Measurements from ENCODE around the gene LYZL6.

LYZL6 gene, protein sequence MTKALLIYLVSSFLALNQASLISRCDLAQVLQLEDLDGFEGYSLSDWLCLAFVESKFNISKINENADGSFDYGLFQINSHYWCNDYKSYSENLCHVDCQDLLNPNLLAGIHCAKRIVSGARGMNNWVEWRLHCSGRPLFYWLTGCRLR

DNA sequence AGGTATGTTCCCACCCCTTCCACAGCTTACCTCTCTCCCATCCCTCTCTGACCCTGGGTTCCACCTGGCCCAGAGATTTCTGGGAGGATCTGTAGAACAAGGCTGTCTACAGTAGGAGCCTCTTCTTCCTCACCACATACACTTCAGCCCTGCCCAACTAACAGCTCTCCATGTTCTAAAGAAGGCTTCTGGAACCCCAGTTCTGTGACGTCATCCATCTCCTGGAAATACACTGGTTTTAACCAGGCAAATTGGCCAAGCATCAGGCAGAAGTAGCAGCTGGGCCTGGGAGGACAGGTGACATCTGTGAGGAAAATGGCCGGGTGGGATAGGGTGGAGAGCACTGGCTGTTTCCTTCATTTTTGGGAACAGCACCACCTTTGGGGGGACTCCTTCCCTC, at the start of gene LYZL6:
TSS of gene LYZL6 (minus strand) at position 177 of the 400 bp plus-strand sequence. CDS start 4,357 bp downstream, outside the sequence.
- no peak for DNase-seq

DNA sequence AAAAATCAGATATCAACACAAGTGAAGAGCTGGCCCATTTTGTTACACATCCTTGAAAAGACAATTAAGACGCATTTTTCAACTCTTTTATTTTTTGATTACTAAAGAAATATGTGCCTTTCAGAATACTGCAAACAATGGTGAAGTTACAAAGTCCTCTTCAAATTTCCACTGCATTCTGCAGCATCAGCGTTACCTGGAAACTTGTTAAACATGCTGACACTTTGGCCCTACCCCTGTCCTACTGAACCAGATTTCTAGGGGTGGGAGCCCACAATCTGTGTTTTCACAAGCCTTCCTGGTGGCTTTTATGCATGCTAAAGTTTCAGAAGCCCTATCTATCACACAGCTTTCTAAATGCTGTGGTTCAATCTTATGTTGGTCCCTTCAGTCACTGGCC, 47.6 kb upstream of the LYZL6 start:
- no peak for DNase-seq

DNA sequence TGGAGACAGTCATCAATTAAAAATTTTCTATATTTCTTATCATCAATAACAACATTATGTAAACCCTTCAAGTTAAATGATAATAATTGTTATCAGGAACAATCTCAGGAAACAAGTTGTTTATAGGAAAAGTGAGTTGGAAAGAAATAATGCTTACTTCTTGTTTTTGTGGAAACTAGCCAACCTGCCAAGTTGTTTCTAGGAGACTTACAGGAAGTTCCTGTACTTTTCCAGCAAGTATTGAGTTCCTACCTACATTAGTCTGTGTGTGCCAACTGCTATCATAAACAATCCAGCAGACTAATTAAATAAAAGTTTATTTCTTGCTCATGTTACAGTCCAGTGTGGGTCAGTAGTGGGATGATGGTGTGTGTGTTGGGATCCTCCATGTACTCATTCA, 44.7 kb upstream of the LYZL6 start:
- no peak for DNase-seq

DNA sequence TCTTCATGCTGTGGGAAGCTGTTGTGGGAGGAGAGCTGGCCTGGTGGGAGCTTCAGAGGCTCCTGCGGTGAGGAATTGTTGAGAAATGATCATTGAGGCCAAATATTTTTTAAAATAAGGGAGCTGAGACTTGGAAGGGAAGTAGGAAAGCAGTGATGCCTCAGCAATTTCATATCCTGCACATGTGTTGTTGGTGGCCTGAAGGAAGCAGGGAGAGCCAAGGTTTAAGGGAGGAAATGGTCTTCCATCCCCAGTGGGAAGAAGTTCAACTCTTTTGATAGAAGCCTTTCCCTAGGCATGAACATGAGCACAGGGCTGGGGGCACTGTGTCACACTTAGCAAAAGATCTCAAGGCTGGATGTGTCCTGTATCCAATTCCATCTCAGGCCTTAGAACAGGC, 43.1 kb upstream of the LYZL6 start, which contains the start of gene CCL14:
TSS of gene CCL14 (minus strand) at position 87 of the 400 bp plus-strand sequence. CDS start at position 7, 80 bp downstream.
- DNase-seq = no peak

DNA sequence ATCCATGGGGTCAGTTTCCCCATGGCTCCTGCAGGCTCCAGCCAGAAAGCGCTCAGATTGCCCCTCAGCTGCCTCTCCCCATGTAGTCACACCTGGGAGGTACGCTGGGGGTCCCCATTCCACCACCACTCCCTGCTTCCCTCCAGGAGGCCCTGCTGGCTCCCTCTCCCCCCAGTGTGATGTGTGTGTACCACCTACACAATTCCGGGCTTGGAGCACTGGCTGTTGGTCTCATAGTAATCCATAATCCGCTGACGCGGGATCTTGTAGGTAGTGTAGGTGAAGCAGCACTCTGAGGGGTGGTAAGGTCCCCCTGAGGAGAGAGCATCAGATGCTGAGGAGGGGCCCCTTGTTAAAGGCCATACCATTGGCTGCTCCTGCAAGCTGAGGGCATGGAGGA, 40.6 kb upstream of the LYZL6 start:
- no peak for DNase-seq

DNA sequence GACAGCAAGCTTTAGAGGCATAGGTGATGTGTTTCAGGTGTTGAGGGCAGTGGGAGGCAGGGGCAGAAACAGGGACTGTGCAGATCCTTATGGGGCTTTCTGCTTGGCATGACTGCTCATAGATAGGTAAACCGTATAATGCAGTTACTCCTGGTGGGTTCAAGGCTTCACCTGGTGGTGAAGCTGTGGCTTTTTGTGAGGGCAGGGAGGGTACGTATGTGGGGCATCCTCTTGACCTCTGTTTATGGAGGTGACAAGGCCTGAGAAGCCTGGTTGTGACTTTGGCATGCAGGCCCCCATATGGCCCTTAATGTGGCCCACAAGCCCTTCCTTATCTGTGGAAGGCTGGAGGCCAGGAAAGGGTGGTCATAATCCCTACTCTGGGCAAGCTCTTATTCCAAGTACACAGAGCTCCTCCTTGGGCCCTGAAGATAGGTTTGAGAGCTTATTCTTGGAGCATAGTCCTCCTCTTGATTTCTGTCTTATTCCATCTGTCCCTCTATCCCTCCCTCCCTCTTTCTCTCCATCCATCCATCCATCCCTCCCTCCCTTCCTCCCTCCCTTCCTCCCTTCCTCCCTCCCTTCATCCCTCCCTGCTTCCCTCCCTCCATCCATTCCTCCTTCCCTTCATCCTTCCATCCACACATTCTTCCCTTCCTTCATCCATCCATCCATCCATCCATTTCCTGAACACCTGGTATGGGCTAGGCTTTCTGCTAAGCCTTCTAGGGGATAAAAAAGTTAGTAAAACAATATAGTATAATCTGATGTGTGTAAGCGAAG, 39.1 kb upstream of the LYZL6 start:
- no peak for DNase-seq

DNA sequence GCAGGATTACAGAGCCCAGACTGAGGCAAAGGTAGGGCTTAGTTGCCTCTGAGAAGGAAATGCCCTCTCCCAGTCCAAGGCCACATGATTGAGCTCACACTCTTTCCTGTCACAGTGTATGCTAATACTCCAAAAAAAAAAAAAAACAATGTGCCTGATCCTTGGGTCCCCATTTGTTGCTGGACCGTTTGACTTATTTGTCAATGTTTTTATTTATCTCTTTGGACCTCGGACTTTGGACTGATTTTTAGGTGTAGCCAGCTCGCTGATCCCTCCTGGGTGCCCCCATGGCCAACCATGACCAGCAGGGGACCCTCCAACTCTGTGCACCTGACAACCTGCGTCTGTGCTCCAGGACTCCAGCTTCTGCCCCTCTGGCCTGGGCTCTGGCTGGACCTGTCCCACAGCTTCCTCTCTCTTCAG, 38.4 kb upstream of the LYZL6 start:
- DNase-seq = peak; percentile 60

DNA sequence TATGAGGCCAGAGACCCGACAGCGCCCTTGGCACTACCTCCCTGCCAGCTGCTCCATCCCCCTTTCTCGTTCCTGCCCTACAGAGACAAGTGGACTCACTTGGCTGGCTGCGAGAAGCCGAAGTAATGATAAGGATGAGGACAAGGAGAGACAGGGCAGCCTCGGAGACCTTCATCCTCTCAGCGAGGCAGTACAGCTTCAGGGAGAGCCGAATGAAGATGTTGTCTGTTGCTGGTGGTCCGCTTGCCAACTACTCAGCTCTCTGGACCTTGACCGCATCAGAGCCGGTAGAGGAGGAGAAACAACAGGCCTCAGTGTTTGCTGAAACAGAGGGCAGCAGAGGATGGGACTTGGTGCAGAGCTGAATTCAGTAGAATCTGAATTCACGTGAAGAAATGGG, 37.7 kb upstream of the LYZL6 start, which contains the start of gene CCL16:
TSS of gene CCL16 (minus strand) at position 252 of the 400 bp plus-strand sequence. CDS start at position 175, 77 bp downstream.
- no peak for DNase-seq

DNA sequence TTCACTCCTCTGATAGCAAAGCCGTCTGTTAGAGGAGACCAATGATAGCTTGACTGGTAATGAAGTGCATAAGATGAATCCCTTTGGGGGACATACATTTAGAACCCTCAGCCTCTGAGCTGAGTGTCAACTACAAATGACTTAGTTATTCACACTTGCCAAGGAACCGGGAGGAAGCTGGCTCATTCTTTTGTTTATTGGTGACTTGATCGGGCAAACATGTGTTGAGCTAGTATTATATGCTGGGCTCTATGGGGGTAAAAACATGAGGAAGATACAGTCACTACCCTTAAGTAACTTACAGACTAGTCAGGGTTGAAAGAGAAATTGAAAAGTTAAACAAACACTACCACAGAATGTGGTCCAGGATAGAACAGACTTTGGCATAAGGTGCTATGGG, 34.8 kb upstream of the LYZL6 start:
- DNase-seq = no peak

DNA sequence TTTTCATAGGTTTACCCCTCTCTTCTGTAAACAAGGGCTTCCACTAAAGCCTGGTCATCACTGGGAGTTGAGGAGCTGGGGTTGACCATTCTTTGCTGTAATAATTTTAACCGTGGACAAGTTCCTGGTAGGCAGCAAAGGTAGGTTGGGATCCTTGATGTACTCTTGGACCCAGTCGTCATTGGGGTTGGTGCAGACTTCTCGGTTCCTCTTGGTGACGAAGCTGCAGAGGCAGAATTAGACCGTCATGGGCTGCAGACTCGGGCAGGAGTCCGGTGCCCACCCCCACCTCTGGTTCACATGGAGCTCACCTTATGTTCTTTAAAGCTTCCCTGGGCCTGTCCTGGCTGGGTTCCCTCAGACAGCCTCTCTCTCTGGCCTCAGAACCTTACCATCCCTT, 34.0 kb upstream of the LYZL6 start:
- DNase-seq = no peak

DNA sequence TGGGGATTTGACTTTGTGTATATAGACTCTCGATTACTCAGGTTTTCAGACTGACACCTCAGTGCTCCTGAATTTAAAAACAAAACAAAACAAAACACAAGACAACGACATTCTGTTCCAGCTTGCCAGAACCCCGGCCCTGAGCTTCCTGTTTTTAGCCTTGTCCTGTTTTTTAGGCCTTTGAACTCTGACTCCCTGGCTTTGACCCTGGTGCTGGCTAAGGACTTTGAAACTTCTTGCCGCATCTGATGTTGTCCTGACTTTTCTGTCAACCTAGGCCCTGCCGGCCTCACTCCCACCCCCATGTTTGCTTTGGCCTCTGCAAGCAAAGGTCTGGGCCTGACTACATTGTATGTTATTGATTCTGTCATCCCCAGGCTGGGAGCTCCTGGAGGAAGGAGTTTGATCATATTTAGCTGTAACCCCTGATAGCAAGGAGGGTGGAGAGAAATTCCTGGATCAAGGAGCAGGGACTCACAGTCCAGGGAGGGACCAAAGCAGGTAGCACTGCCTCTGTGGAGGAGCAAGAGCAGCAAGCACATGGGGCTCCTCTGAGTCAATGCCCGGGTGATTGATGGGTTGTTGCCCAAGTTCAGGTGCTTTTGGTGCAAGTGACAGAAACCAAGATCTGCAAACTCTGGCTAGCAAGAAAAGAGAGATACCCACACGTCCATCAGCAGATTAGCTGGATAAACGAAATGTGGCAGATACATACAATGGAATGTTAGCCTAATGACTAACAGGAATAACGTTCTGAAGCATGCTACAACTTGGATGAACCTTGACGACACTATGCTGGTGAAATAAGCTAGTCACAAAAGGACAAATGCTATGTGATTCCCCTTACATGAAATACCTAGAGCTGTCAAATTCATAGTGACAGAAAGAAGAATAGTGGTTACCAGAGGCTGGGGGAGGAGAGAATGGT, 30.1 kb upstream of the LYZL6 start:
- no peak for DNase-seq

DNA sequence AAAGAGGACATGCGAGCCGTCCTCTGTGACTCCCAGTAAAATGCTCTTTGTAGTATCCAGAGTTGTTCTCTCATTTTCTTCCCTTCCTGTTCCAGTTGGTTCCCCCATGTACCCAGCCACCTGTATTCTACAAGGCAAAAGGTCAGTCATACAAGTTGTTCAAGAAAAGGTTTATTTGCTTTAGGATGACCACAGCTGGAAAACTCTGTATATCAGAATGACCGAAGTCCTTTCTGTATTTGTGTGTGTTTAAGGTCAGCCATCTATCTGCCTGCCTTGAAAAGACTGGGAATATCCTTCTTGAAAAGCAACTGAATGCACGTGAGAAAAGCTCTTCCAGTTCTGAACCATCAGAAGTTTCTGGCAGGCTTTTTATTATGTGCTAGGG, 29.4 kb upstream of the LYZL6 start:
- no peak for DNase-seq

DNA sequence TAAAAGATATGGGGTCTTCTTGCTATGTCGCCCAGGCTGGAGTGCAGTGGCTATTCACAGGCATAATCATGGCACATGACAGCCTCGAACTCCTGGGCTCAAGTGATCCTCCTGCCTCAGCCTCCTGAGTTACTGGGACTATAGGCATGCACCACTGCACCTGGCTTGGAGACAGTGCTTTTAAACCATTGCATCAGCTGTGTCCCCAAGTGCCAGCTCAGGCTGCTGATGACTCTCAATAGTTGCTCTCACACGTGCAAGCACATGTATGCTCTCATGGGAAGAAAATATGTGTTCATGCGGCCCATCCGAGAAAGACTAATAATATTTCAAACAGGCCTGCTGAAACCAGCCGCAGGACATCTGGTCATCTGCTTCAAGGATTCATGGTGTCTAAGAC, 29.0 kb upstream of the LYZL6 start:
- DNase-seq = no peak

DNA sequence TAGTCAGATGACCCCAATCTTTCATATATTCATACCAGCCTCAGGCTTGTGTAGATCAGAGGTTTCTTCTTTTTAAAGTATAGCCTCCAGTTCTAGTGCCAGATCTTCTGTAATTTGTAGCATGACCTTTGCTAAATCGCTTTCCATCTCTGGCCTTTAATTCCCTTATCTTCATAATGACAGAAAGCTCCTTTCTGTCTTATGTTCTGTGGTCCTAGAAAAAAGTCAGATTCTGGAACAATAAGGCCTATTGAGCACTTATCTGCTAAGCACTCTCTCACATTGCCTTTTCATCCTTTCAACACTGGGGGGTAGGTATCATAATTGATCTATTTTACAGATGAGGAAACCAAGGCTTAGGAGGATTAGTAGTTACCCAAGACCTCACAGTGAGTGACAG, 28.6 kb upstream of the LYZL6 start:
- DNase-seq = no peak

DNA sequence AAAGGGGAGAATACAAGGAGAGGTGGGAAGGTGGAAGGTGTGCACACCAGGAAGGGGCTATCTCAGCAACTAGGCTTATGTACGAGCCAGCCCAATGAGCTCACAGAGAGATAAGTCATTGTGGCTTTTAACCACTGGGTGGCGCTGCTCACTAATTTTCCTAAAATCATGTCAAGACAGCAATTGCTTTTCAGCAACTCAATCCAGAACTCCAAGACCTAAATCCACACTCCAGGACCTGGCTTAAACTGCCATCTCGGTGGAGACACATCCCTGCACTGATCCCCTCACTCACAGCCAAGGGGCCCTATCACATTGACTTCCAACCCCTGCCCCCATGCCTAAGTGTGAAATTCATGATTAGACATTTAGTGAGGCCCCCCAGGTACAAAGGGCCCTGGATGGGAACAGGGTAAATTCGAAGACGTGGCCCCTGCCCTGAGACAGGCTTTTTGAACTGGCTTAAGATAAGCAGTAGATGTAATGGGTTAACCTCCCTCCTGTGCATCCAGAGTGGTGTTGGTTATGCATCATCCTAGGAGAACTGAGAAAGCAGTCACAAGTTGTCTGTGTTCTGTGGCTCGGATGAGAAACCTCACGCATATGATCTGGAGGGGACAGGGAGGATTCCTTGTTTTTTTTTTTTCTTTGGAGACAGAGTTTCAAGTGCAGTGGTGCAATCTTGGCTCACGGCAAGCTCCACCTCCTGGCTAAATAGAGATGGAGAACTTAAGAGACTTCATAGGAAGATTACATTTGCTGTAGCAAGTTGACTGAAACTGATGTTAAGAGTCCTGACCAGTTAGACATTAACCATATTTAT, 26.3 kb upstream of the LYZL6 start:
- peak; percentile 93 for DNase-seq

DNA sequence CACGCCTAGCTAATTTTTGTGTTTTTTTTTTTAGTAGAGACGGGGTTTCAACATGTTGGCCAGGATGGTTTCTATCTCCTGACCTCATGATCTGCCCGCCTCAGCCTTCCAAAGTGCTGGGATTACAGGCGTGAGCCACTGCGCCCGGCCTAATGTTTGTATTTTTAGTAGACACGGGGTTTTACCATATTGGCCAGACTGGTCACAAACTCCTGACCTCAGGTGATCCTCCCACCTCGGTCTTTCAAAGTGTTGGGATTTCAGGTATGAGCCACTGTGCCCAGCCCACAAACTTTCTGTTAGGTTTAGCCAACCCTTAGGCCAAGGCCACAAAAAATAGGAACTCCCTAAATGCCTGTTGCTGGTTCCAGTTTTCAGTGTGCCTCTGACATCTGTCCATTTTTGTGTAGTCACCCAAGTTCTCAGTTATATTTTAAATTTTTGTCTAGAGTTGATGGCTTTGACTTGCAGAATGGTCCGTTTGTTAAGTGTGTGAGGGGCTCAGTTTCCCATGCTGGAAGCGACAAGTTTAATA, 25.1 kb upstream of the LYZL6 start:
- no peak for DNase-seq

DNA sequence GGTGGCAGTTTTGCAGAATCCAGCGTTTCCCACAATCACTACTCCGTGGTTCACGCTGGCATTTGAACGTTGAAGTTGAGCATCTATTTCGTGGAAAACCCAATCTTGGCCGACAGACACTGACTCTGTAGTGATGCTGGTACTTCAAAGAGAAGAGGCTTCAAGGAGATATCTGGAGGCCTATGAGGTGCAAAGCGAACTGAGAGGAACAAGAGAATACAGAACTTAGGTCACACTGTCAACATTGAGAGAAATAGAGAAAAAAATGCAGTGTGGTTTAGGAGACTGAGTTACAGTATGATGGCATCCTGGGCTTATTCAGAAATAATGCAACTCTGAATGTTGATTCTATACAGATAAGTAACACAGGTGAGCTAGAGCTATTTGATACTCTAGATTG, 21.8 kb upstream of the LYZL6 start:
- no peak for DNase-seq

DNA sequence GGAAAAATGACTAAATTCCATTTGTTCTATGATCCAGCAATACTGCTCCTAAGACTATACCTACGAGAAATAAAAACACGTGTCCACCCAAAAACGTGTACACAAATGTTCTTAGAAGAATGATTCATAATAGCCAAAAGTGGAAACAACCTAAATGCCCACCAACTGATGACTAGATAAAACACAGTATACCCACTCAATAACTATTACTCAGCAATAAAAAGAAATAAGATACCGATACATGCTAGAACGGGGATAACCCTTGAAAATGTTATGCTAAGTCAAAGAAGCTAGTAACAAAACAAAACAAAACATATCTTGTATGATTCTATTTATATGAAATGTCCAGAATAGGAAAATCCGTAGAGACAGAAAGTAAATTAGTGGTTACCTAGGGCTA, 20.1 kb upstream of the LYZL6 start:
- DNase-seq = no peak

DNA sequence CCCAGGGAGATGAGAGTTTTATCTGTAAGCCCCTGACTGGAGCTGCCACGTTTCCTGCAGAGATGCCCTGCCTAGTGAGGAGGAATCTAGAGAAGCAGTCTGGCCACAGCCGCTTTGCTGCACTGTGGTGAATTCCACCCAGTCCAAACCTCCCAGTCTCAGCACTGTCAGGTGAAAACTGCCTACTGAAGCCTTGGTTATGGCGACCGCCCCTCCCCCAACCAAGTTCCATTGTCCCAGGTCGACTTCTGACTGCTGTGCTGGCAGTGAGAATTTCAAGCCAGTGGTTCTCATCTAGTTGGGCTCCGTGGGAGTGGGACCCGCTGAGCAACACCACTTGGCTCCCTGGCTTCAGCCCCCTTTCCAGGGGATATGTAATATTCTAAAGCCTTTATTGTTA, 10.2 kb upstream of the LYZL6 start:
- no peak for DNase-seq

DNA sequence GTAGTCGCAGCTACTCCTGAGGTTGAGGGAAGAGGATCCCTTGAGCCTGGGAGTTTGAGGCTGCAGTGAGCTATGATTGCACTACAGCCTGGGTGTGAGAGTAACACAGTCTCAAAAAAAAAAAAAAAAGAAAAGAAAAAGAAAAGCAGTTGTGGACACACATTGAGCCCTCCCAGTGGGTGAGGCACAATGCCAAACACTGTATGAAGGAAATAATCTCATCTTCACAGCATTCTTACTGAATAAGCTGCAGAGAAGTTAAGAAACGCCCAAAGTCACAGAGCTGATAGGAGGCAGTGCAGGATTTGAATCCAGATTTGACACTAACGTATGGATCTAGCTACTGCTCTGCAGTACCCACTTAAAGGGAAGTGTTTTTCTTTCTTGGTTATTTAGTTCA, 5.9 kb upstream of the LYZL6 start:
- peak; percentile 87 for DNase-seq

DNA sequence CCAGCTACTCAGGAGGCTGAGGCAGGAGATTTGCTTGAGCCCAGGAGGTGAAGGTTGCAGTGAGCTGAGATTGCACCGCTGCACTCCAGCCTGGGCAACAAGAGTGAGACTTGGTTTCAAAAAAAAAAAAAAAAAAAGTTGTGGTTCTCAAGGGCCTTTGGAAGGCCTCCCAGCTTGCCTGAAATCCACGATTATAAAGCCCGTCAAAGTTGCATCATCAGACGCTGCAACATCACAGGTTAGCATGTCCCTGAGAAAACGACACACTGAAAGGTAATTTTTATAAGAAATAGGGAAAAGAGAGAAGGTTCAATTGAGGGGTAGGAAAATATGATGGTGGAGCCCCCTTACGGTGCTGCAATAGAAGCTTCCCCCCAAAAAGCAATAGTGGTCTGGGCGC, 4.6 kb upstream of the LYZL6 start:
- DNase-seq = no peak

DNA sequence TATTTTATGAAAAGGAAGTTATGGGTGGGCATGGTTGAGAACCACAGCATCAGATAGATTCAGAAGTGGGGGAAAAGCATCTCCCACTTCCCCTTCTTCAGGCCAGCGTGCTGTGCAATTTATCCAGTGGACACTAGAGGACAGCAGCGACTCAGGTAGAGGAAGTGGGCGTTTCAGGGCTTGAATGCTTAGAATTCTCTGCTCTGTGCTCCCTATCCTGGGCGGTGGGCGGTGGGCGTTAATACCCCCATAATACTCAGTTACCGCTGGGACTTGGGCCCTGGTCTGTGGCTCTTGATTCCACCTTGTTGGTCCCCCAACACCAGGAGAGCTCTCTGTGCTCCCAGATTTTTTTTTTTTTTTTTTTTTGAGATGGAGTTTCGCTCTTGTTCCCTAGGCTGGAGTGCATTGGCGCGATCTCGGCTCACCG, 3.7 kb upstream of the LYZL6 start:
- DNase-seq = peak; percentile 92

All from hematopoietic multipotent progenitor cell treated with erythropoietin and hydrocortisone succinate and interleukin-3 and kit ligand, for 4 days (in vitro differentiated cells).